ENCODE measurements around the gene PKLR. TPM values are rescaled to one million over a fixed set of nuclear protein-coding genes. Genes with fewer than 3 reads are reported as not detected.

The PKLR gene
- total and polyA plus RNA-seq, 2 of the 8 experiments (the other 6 are each of a cell fraction or from before 2014, with no cell fraction given) = 2.3 to 7.5 TPM

- TF ChIP-seq CTCF (IDR thresholded peaks at IDR 0.05; ENCODE audit: control extremely low read depth in 1 of 3, insufficient read depth in 1 of 3, low read depth in 1 of 3, low read length in 3 of 3) (no peak), CREB1 (IDR thresholded peaks at IDR 0.05) (no peak), SP1 (IDR thresholded peaks at IDR 0.05; ENCODE audit: low read depth, low read length) (no peak), FOSL1 (IDR thresholded peaks at IDR 0.05; ENCODE audit: insufficient read depth, low read depth, low read length) (no peak), MAFK (IDR thresholded peaks at IDR 0.05; ENCODE audit: low read depth, low read length) (no peak), JUND (IDR thresholded peaks at IDR 0.05; ENCODE audit: low read length) (no peak)
- TF ChIP-seq, protein P1, sequence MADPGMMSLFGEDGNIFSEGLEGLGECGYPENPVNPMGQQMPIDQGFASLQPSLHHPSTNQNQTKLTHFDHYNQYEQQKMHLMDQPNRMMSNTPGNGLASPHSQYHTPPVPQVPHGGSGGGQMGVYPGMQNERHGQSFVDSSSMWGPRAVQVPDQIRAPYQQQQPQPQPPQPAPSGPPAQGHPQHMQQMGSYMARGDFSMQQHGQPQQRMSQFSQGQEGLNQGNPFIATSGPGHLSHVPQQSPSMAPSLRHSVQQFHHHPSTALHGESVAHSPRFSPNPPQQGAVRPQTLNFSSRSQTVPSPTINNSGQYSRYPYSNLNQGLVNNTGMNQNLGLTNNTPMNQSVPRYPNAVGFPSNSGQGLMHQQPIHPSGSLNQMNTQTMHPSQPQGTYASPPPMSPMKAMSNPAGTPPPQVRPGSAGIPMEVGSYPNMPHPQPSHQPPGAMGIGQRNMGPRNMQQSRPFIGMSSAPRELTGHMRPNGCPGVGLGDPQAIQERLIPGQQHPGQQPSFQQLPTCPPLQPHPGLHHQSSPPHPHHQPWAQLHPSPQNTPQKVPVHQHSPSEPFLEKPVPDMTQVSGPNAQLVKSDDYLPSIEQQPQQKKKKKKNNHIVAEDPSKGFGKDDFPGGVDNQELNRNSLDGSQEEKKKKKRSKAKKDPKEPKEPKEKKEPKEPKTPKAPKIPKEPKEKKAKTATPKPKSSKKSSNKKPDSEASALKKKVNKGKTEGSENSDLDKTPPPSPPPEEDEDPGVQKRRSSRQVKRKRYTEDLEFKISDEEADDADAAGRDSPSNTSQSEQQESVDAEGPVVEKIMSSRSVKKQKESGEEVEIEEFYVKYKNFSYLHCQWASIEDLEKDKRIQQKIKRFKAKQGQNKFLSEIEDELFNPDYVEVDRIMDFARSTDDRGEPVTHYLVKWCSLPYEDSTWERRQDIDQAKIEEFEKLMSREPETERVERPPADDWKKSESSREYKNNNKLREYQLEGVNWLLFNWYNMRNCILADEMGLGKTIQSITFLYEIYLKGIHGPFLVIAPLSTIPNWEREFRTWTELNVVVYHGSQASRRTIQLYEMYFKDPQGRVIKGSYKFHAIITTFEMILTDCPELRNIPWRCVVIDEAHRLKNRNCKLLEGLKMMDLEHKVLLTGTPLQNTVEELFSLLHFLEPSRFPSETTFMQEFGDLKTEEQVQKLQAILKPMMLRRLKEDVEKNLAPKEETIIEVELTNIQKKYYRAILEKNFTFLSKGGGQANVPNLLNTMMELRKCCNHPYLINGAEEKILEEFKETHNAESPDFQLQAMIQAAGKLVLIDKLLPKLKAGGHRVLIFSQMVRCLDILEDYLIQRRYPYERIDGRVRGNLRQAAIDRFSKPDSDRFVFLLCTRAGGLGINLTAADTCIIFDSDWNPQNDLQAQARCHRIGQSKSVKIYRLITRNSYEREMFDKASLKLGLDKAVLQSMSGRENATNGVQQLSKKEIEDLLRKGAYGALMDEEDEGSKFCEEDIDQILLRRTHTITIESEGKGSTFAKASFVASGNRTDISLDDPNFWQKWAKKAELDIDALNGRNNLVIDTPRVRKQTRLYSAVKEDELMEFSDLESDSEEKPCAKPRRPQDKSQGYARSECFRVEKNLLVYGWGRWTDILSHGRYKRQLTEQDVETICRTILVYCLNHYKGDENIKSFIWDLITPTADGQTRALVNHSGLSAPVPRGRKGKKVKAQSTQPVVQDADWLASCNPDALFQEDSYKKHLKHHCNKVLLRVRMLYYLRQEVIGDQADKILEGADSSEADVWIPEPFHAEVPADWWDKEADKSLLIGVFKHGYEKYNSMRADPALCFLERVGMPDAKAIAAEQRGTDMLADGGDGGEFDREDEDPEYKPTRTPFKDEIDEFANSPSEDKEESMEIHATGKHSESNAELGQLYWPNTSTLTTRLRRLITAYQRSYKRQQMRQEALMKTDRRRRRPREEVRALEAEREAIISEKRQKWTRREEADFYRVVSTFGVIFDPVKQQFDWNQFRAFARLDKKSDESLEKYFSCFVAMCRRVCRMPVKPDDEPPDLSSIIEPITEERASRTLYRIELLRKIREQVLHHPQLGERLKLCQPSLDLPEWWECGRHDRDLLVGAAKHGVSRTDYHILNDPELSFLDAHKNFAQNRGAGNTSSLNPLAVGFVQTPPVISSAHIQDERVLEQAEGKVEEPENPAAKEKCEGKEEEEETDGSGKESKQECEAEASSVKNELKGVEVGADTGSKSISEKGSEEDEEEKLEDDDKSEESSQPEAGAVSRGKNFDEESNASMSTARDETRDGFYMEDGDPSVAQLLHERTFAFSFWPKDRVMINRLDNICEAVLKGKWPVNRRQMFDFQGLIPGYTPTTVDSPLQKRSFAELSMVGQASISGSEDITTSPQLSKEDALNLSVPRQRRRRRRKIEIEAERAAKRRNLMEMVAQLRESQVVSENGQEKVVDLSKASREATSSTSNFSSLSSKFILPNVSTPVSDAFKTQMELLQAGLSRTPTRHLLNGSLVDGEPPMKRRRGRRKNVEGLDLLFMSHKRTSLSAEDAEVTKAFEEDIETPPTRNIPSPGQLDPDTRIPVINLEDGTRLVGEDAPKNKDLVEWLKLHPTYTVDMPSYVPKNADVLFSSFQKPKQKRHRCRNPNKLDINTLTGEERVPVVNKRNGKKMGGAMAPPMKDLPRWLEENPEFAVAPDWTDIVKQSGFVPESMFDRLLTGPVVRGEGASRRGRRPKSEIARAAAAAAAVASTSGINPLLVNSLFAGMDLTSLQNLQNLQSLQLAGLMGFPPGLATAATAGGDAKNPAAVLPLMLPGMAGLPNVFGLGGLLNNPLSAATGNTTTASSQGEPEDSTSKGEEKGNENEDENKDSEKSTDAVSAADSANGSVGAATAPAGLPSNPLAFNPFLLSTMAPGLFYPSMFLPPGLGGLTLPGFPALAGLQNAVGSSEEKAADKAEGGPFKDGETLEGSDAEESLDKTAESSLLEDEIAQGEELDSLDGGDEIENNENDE (IDR thresholded peaks at IDR 0.05; ENCODE audit: insufficient replicate concordance, low read length) = no peak
Observed at GRCh38 chr1:155325603-155325893, 24.3 kb upstream of the PKLR start (continued).

All from H1 (cell line).